Left forelimb (tissue), 1 donor: ENCODE measurements around the gene CHGA.

ENCODE experiments used
- DNase-seq: peaks from one replicate; pipeline ENCODE4 v3.0.0-alpha.2; 2018; ENCODE audit warnings: low spot score

CHGA gene

DNA sequence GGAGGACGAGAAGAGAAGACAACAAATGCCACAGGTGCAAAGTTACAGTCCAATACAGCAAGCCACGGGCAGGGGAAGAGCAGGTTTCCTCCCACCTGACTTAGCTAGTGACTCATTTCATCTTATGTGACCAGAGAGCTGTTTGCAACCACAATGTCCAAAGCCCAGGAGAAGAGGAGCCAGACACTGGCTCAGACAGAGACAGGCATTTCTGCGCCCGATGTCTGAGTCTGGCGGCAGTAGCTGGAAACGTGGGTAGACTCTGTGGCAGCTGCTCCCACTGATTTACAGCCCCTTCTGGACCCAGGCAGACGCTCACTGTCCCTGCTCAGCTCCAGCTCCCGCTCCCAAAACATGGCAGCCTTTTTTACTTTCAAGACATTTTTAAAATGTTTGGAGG is 60.0 kb downstream of the CHGA start:
- no peak for DNase-seq

DNA sequence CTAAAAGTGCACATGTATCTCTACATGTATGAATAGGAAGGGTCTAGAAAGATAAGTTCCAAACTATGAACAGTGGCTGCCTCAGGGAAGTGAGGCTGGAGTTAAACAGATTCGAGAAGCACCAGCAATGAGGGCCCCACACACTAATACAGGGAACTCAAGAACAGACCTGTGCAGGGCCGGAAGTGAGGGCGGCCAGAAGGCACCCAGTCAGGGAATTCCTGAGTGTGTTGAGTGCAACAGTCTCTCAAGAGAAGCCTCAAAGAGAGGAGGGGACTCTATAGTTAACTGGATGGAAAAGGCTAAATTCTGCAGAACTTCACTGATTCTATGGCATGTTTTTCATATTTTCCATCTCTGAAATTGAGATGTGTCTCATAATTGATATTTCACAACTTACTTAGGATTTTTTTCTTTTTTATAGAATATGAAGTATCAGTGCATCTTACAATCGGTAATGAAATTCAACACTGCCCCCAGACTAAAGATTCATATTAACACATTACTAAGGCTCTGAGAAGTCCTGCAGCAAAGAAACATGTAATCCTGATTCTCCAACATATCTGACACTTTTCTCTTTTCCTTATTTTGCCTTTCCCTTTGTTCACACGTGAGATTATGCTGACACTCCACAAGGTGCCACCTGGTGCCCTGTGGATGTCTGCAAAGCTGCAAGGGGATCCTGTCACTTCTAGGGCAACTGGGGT is 61.3 kb downstream of the CHGA start:
- no peak for DNase-seq
